GM19025 (cell line): Measurements from ENCODE around the gene LRRC45.
"Not testable (repeated sequence)": the region's sequence is repeated elsewhere in the genome, so short reads cannot be mapped to it uniquely, and the experiment has no call there.

Experiments
- ATAC-seq: cut with Tn5 transposase; IDR thresholded peaks from one replicate; pipeline ENCODE4 v1.9.1; 2021; ENCODE audit warnings: mild to moderate bottlenecking, low read depth, moderate library complexity; ENCODE audit not compliant: unreplicated experiment

LRRC45 gene

DNA sequence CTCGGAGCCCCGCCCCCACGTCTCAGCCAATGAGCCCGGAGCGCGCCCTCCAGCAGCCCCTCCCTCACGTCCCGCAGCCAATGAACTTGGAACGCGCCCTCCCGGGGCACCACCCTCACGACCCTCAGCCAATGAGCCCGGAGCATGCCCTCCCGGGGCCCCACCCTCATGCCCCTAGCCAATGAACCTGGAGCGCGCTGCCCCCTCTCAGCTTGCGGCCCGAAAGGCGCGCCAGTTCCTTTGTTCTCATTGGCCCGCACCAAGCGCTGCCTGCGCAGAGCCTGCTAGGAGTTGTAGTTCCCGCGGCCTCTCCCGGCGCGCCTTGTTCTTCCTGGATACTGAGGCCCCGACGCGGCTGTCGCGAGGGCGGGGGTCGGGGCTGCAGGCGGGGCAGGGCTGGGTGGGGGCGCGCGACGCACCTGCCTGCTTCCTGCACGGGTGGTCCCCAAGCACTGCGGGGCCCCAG lies at the start of gene LRRC45:
Gene LRRC45, plus strand, starts transcription at position 325 of the 466 bp plus-strand sequence. CDS start 339 bp downstream, outside the sequence.
- peak; percentile 89 for ATAC-seq

DNA sequence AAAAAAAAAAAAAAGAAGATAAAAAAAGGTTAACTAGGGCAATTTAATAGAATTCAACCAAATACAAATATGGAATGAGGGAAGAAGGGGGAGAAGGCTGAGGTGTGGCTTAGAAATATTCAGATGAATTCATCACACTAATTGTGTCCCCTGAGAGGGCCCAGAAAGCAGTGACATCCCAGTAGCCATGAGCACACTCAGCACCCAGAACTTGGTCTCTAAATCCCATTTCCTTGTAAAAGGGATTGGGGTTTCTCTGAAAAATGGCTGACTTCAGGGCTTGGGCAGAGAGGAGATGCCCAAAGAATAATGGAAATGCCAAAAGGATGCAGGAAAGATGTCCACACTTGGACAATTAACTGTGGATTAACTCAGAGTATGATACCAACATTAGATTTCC lies 49.7 kb upstream of the LRRC45 start:
- ATAC-seq, result no peak

DNA sequence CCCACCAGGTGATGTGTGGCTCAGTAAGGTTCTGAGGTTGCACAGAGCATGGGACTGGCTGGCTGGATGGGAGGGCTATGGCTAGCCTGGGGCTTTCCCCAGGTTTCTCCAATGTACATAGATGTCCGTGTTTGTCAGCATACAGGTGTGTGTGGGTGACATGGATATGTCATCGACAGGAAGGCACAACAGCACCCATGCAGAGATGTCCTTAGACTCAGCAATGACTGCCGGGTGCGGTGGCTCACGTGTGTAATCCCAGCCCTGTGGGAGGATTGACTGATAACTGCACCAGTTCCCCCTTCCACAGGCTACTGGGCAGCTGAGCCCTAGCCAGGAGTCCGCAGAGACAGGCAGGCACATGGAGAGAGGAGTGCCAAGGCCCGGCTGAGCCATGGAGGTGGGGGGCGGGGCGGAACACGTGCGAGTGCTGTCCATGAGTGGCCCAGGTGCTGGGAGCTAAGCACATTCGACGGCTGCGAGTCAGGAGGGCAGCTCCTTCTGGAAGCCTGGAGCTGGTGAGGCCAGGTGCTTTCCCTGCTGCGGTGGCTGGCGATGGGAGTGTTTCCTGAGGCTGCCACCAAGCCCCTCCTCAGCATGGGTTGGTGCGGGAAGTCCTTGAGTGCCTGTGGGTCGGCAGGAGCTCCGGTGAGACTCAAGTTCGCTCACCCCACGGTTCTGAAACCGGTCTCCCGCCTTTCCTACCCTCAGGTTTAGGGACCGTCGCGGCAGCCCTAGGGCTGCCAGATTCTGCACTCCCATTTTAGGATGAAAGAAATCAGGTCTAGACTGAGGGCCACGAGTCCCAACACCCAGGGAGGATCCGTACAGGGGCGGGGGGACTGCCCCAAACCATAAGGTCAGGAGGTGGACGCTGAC lies 46.5 kb upstream of the LRRC45 start:
- ATAC-seq, result no peak

DNA sequence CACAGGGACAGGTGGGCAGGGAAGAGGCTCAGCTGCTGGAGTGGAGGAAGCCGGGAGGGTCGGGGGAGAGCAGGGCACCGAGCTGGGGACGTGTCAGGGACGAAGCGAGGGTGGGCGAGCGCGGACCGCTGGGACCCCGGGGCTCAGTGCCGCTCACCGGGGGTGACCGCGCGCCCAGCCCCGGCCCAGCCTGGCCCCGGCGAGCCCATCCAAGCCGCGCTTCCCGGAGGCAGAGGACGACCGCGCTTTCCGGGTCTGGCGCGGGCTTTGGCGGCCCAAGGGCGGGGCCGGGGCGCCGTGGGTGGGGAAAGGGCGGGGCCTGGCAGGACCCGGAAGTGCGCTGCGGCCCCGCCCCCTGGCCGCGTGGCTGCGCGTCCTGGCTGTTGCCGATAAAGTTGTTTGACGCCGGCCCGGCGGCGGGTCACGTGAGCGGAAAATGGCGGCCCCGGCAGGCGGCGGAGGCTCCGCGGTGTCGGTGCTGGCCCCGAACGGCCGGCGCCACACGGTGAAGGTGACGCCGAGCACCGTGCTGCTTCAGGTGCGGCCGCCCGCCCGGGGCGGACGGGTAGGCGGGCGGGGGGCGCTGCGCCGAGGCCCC lies 45.8 kb upstream of the LRRC45 start, which contains the start of gene ASPSCR1:
Gene ASPSCR1, plus strand, starts transcription at position 419 of the 598 bp plus-strand sequence. Its CDS starts 18 bp downstream, at position 437.
- ATAC-seq, result peak; percentile 87

DNA sequence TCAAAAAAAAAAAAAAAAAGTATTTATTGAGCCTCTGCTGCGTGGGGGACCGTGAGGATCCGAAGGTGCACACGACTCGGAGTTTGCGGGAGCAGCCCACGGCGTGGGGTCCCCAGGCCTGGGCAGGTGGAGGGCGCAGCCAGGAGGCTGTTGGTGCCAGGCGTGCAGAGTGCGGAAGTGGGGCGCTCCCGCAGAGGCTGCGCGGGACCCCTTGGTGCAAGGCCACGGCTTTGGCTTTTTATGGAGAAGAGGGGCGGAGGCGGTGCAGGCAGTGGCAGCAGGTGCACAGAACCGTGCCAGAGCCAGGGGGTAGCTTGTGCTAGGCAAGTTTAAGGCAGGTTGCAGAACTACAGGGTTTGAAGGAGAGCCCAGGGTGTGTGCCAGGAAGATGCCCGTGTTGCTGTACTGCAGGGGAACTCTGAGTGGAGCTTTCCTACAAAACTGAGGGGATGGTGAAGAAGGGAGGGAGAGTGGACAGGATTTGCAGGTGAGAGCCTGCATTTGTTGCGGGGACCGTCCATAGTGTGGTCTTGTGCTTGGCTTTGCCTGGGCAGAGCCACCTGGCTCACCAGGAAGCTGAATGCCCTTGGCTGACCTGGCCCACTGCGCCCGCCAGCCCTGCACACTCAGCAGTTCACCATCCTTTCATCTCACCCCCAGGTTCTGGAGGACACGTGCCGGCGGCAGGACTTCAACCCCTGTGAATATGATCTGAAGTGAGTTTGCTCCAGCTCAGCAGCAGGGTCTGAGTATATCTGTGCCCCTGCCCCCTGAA lies 44.4 kb upstream of the LRRC45 start:
- no peak for ATAC-seq

DNA sequence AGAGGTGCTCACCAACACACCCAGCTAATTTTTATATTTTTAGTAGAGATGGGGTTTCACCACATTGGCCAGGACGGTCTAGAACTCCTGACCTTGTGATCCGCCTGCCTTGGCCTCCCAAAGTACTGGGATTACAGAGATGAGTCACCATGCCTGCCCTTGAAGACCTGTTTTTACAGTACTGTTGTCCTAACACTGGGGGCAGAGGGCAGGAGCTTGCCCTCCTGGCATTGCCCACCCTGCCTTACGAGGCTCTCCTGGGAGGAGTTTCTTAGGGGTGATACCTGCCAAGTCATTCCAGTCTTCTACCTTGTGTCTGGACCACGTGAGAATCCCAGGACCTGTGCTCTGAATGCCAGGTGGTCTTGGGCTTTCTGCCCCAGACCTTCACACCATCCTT lies 43.0 kb upstream of the LRRC45 start:
- no peak for ATAC-seq

DNA sequence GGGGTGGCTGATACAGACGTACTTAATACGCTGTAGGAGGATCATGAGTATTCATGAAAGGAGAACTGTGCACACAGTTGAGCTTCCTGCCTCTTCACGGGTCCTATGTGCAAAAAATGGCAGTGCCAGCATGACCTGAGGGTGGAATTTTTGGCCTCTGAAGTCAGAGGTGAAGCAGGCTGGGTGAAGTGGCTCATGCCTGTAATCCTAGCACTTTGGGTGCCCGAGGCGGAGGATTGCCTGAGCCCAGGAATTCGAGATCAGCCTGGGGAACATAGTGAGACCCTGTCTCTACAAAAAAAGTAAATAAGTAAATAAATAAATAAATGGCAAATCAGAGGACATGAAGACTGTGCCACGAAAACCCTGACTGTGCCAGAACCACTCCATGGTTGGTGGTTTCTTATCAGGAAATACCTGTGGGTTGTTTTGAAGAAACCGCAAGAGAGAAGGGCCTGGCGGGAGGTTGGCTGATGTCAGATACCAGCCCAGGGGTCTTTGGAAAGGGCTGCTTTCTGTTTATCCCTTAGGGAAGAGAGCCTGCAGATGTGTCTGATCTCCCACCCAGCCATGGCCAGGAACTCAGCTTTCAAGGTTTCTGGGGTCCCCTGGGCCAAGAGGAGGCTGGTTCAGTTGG lies 42.3 kb upstream of the LRRC45 start:
- ATAC-seq, result no peak

DNA sequence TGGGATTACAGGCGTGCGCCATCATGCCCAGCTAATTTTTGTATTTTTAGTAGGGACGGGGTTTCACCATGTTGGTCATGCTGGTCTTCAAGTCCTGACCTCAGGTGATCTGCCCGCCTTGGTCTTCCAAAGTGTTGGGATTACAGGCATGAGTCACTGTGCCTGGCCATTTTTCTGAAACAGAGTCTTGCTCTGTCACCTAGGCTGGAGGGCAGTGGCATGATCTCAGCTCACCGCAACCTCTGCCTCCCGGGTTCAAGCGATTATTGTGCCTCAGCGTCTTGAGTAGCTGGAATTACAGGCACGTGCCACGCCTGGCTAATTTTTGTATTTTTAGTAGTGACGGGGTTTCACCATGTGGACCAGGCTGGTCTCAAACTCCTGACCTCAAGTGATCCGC lies 41.6 kb upstream of the LRRC45 start:
- not testable (repeated sequence) for ATAC-seq

DNA sequence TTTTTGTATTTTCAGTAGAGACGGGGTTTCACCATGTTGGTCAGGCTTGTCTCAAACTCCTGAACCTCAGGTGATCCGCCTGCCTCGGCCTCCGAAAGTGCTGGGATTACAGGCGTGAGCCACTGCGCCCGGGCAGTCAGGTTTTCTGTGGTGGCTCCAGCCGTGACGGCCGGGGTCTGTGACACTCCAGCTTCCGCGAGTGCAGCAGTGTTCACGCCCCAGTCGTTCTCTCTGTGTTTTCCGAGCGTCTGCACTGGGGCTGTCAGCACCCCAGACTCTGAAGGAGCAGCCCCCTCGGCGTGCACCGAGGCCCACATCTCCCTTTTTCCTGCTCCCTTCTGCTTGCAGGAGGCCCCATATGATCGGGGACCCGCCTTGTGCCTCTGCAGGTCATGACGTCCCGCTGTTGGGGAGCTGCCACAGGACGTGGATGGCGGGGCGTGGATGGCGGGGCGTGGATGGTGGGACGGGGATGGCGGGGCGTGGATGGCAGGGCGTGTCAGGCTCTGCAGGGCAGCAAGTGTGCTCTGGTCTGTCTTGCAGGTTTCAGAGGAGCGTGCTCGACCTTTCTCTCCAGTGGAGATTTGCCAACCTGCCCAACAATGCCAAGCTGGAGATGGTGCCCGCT lies 40.0 kb upstream of the LRRC45 start:
- ATAC-seq, result no peak

DNA sequence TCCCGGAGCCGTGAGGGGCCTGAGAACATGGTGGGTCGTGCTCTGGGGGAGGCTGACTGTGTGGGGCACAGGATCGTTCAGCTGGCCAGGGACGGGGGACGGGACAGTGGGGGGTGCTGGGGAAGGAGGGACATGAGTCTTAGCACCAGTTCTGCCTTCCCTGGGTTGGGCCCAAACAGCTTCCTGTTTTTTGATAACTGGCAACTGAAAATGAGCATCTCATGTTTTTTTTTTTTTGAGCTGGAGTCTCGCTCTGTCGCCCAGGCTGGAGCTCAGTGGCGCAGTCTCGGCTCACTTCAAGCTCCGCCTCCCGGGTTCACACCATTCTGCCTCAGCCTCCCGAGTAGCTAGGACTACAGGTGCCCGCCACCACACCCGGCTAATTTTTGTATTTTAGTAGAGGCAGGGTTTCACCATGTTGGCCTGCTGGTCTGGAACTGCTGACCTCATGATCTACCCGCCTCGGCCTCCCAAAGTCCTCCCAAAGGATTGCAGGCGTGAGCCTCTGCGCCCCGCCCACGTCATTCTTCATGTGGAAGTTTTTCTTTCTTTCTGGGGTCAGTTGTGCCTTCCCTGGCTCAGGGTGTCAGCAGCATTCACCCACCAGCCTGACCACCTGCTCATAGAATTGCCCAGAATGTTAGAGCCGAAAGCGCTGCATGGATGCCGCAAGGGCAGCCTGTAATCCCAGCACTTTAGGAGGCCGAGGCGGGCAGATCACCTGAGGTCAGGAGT lies 39.3 kb upstream of the LRRC45 start:
- no peak for ATAC-seq

DNA sequence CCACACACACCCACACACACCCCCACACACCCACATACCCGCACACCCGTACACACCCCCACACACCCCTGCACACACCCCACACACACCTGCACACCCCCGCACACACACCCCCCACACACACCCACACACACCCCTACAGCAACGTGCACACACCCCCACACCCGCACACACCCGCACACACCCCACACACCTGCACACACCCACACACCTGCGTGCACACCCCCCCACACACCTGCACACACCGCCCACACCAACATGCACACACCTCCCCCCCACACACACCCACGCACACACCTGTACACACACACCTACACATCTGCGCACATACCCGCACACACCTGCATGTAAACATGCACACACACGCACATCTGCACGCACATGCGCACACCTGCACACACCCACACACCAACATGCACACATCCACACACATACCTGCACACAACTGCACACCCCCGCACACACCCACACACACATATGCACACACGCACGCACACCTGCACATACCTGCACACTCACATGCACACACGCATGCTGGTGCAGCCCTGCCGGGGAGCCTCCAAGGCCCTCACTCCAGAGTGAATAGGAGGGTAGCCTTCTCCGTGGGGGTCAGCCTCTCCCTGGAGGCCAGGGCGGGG lies 38.2 kb upstream of the LRRC45 start:
- ATAC-seq, result no peak

DNA sequence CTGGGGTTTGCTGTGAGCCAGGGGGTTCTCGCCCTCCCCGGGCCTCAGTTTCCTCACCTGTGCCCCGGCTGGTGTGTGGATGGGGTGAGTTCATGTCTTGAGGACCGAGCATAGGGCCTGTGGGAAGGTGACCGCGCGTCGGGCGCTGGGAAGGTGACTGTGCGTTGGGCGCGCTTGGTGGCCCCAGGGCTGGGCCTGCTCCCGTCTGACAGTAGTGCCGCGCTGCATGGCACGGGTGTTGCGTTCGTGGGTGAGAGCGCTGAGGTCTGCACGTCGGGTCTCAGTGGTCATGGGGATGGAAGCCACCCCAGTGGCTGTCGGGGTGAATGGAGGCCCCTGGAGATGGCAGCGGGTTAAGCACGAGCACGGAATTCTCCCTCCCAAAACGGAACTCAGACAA lies 36.5 kb upstream of the LRRC45 start:
- no peak for ATAC-seq

DNA sequence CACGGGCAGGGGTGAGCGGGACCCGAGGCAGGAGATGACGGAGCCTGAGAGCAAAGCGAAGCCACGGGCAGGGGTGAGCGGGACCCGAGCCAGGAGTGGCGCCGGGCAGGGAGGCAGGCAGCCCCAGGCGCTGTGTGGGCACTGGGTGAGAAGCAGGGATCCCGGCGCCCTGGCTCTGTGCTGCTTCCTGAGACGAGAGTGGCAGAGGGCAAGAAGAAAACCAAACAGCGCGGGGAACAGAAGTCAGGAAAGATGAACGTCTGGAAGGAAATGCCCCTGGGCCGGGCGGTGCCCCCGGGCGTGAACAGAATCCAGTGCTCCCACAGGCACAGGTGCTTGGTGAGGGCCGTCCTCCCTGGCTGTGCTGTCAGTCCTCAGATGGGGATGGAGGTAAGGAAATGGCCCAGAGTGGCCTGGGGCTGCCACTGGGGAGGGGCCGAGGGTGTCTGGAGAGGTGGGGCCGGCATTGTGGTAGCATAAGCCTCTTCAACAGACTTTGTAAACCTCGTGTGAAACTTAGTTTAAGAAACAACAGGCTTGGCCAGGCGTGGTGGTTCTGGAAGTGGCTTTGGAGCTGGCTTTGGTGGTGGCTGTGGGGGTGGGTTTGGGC lies 35.8 kb upstream of the LRRC45 start:
- ATAC-seq, result no peak

DNA sequence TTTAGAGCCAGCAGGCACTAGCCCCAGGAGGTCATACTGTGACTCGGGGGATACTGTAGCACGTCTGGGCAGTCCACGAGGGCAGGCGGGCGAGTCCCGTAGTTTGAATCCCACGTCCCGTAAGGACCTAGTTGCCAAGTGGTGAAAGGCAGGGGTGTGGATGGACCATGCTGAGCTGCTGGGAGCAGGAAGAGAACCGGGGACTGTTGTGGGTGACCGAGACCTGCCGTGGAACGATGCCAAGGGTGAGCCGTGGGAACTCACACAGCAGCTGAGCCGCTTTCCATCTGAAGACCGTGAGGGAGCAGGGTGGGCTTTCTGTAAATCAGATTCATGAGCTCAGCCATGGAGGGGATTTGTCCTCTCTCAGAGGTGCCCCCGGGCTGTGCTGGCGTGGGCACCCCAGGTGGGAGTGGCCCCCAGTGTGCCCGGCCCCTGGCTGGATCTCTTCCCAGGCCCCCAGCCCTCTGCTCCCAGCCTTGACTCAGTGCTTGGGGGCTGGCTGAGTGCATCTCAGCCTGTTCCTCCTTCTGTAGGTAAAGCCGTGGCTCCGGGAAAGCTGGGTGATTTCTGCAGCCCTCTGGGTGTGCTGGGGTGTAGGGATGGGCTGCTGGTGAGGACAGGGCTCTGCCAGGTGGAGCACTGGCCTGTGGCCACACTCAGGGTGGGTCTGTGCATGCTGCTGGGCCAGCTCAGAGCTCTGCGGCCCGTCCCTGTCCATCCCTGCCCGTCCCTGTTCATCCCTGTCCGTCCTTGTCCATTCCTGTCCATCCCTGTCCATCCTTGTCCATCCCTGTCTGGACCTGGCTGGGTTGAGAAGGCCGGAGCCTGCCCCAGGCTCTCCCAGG lies 32.0 kb upstream of the LRRC45 start:
- ATAC-seq, result no peak

DNA sequence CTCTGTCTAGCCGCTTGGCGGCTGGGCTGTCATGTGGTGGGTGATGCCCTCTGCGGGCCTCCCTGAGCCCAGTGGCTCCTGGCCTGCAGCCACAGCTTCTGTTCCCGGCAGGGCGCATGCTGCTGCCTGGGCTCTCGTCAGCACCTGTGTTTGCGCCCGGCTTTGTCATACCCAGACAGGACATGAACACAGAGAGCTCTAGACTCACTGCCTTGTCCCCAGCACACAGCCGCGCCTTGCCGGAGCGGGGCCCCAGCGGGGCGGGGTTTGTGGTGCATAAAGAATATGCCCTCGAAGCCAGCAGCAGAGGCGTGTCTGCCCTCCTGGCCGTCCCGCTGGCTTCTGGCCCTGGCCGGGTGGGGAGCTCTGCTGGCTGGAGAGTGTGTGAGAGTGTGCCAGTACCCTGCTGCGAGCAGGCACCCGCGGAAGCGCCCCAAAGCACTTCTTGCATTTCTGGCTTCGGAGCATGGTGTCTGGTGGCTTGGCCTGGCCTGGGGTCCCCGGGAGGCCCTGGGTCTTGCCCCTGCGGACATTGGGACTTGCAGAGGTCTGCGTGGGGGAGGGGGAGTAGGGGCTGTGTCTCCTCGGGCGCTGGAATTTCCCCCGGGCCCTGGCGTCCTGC lies 31.3 kb upstream of the LRRC45 start:
- ATAC-seq, result no peak

DNA sequence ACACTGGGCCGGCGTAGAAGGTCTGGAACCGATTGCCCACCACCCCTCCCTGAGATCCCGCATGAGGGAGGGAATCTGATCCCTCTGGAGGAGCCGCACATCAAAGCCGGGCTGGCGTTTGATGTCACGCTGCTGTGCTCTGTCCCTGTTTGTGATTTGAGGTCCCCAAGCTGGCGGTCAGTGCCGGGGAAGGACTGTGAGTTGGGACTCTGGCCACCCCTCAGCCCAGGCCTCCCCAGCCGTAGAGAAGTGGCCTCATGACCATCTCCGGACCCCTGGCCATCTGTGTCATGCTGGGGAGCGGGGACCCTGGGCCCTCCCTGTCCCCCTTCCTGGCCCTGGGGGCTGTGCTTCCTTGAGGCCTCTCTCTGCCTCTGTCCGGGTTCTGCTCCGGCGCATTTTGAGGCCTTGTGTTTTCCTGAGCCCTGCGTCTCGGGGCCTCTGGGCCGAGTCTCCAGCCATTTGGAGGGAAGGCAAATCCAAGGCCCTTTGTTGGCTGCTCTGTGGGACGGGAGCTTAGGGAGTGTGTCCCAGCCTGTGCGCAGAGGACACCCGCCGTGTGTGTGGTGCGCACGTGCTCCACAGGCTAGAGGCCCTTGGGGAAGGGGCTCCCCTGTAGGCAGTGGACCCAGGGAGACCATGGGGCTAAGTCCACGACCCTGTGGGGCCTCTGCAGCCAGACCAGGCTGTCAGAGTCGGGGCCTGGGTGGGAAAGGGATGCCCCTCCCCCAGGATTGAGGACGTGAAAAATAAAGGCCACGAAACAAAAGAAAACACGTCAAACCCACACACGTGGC lies 30.6 kb upstream of the LRRC45 start:
- no peak for ATAC-seq
